Measurements from ENCODE around the gene KLHL25.
"Not testable (repeated sequence)": the region's sequence is repeated elsewhere in the genome, so short reads cannot be mapped to it uniquely, and the experiment has no call there.

KLHL25 gene

GRCh38 chr15:85802617-85803016, 7.9 kb upstream of the KLHL25 start:
- DNase-seq (ENCODE audit: low read depth) = not testable (repeated sequence)

GRCh38 chr15:85800478-85801123, 5.9 kb upstream of the KLHL25 start:
- DNase-seq (ENCODE audit: low read depth) = no peak

GRCh38 chr15:85796371-85796770, 1.6 kb upstream of the KLHL25 start:
- DNase-seq (ENCODE audit: low read depth) = not testable (repeated sequence)

- DNase-seq (ENCODE audit: low read depth) = no peak
Measured at GRCh38 chr15:85795337-85796305, 896 bp upstream of the KLHL25 start.

- no peak for DNase-seq (ENCODE audit: low read depth)
Measured at GRCh38 chr15:85793641-85794597, 806 bp downstream of the KLHL25 start.

GRCh38 chr15:85792912-85793590, 1.7 kb downstream of the KLHL25 start:
- DNase-seq (ENCODE audit: low read depth) = no peak

- no peak for DNase-seq (ENCODE audit: low read depth)
Measured at GRCh38 chr15:85792102-85792731, 2.5 kb downstream of the KLHL25 start.

- DNase-seq (ENCODE audit: low read depth) = no peak
Measured at GRCh38 chr15:85789496-85789875, 5.2 kb downstream of the KLHL25 start.

- DNase-seq (ENCODE audit: low read depth) = no peak
Measured at GRCh38 chr15:85788771-85789495, 5.8 kb downstream of the KLHL25 start.

GRCh38 chr15:85786781-85787114, 8.0 kb downstream of the KLHL25 start:
- no peak for DNase-seq (ENCODE audit: low read depth)

GRCh38 chr15:85785887-85786780, 8.6 kb downstream of the KLHL25 start:
- no peak for DNase-seq (ENCODE audit: low read depth)

- no peak for DNase-seq (ENCODE audit: low read depth)
Measured at GRCh38 chr15:85782064-85782463, 12.7 kb downstream of the KLHL25 start.

GRCh38 chr15:85781099-85781498, 13.6 kb downstream of the KLHL25 start:
- DNase-seq (ENCODE audit: low read depth) = no peak

- no peak for DNase-seq (ENCODE audit: low read depth)
Measured at GRCh38 chr15:85780225-85780985, 14.3 kb downstream of the KLHL25 start.

- no peak for DNase-seq (ENCODE audit: low read depth)
Measured at GRCh38 chr15:85779249-85779648, 15.5 kb downstream of the KLHL25 start.

- no peak for DNase-seq (ENCODE audit: low read depth)
Measured at GRCh38 chr15:85778107-85778776, 16.5 kb downstream of the KLHL25 start.

- DNase-seq (ENCODE audit: low read depth) = no peak
Measured at GRCh38 chr15:85777250-85778106, 17.2 kb downstream of the KLHL25 start.

Measured in stimulated activated CD8-positive, alpha-beta memory T cell treated with anti-CD3 and anti-CD28 coated beads, Interleukin-15, amount 100 ng/mL, for 1 hour (primary cell).